A673 (cell line): ENCODE results near the gene THSD7B.

Source experiments
- EZH2 ChIP-seq: fragments of 200-600 bp; sonication (generic); IDR thresholded peaks from 2 replicates; pipeline ENCODE4 v1.6.1; 2017; ENCODE audit warnings: borderline replicate concordance, low read depth, mild to moderate bottlenecking, mixed read lengths, antibody characterized with exemption, low read length; ENCODE audit not compliant: poor library complexity, severe bottlenecking
- TF ChIP-seq, protein P1 (sequence below): fragments of 300-800, 200-600 bp; sonication (generic); conservative IDR thresholded peaks from 2 replicates; pipeline ENCODE4 v1.5.1; 2017; ENCODE audit warnings: low read depth, mild to moderate bottlenecking, antibody characterized with exemption, low read length, moderate library complexity, mixed read lengths

DNA sequence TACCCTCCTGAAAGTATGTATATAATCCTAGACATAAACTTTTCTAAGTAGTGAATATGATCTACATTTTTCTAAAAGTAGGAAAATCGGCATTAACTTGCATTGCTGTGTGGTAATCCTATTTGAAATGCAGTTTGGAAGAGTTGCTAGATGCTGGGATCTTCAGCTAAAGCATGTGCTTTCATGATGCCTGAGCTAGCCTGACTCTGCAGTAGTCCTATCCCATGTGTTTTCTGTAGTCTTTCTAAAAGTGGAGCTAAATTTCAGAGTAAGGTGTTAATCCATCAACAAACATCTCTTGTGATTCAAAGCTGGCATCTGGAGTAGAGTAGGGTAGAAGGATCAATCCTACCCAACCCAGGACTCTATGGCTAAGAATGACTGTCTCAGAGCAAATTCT is 229.4 kb downstream of the THSD7B start:
- TF ChIP-seq, protein P1, sequence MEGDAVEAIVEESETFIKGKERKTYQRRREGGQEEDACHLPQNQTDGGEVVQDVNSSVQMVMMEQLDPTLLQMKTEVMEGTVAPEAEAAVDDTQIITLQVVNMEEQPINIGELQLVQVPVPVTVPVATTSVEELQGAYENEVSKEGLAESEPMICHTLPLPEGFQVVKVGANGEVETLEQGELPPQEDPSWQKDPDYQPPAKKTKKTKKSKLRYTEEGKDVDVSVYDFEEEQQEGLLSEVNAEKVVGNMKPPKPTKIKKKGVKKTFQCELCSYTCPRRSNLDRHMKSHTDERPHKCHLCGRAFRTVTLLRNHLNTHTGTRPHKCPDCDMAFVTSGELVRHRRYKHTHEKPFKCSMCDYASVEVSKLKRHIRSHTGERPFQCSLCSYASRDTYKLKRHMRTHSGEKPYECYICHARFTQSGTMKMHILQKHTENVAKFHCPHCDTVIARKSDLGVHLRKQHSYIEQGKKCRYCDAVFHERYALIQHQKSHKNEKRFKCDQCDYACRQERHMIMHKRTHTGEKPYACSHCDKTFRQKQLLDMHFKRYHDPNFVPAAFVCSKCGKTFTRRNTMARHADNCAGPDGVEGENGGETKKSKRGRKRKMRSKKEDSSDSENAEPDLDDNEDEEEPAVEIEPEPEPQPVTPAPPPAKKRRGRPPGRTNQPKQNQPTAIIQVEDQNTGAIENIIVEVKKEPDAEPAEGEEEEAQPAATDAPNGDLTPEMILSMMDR = no peak
- TF ChIP-seq EZH2 = no peak
